HCT116 (cell line): ENCODE results near the gene HIGD2A. TPM values are rescaled to one million over a fixed set of nuclear protein-coding genes. Genes with fewer than 3 reads are reported as not detected.

ENCODE experiments used
- ATAC-seq: fragments of 200-7000 bp; cut with Tn5 transposase; 2 replicates; pipeline ENCODE4 v1.9.1; 2020; ENCODE audit warnings: mild to moderate bottlenecking, moderate library complexity
- BruUV-seq: library from RNA; stranded (reverse); fragments of 400-500 nt; replicated peaks from 2 replicates; lab custom pipeline; 2021; lab: Mats Ljungman, UMichigan
- CTCF ChIA-PET: fragments of 300-600 bp; sonication (Branson Sonifier 250); formaldehyde crosslinking; loops from one replicate; lab custom pipeline; 2021; ENCODE audit warnings: antibody characterized with exemption; lab: Charles Lee
- POLR2A ChIA-PET: fragments of 300-600, 350-600 bp; sonication (Branson Sonifier 250); formaldehyde crosslinking; loops from one replicate; lab custom pipeline; 2021; ENCODE audit warnings: antibody characterized with exemption; lab: Charles Lee
- RAD21 ChIA-PET, 2 experiments: fragments of 300-600 bp; sonication (Branson Sonifier 250); formaldehyde crosslinking; loops; one replicate each; lab custom pipeline; 2023; ENCODE audit warnings: low total read pairs in 2 of 2; ENCODE audit not compliant: uncharacterized antibody in 2 of 2, unreplicated experiment in 2 of 2, low non-redundant PET in 1 of 2; lab: Charles Lee
- DNase-seq: peaks from one replicate; pipeline ENCODE4 v3.0.0-alpha.2; 2010; ENCODE audit warnings: low read depth, low spot score
- H2AFZ ChIP-seq: fragments of 200-600 bp; shearing (Covaris generic), sonication (generic); 2 replicates; pipeline ENCODE4 v1.6.1; 2017; ENCODE audit warnings: low read depth, mixed run types, mixed read lengths, antibody characterized with exemption, low read length; ENCODE audit not compliant: poor library complexity, severe bottlenecking
- H3K27ac ChIP-seq: 2 replicates; pipeline ENCODE4 v1.5.1; 2012; ENCODE audit warnings: low read depth, low read length
- H3K27me3 ChIP-seq: fragments of 200-600 bp; sonication (generic); 2 replicates; pipeline ENCODE4 v1.6.1; 2016; ENCODE audit warnings: mixed run types, low read length, mixed read lengths; ENCODE audit not compliant: insufficient read depth
- H3K36me3 ChIP-seq, 2 experiments: fragments of 200-500 bp in 1 of 2; fragments of 200-600 bp in 1 of 2; sonication (Bioruptor generic) in 1 of 2; sonication (generic) in 1 of 2; 2 replicates each; pipeline versions ENCODE4 v1.5.1 to v1.6.1; 2014 to 2016; ENCODE audit warnings: low read length in 2 of 2, inconsistent platforms in 1 of 2, mixed read lengths in 1 of 2, mixed run types in 1 of 2; ENCODE audit not compliant: insufficient read depth in 2 of 2, control insufficient read depth in 1 of 2
- H3K4me1 ChIP-seq, 2 experiments: fragments of 200-600 bp in 1 of 2; sonication (generic) in 1 of 2; 2 replicates each; pipeline versions ENCODE4 v1.5.1 to v1.6.1; 2012 to 2017; ENCODE audit warnings: low read length in 2 of 2, inconsistent platforms in 1 of 2, mild to moderate bottlenecking in 1 of 2, mixed read lengths in 1 of 2, mixed run types in 1 of 2, moderate library complexity in 1 of 2; ENCODE audit not compliant: insufficient read depth in 2 of 2, control insufficient read depth in 1 of 2
- H3K4me2 ChIP-seq: fragments of 200-600 bp; sonication (generic); 2 replicates; pipeline ENCODE4 v1.6.1; 2017; ENCODE audit warnings: mixed run types, low read length, mixed read lengths
- H3K4me3 ChIP-seq, 2 experiments: fragments of 200-600 bp in 1 of 2; sonication (generic) in 1 of 2; replicated peaks in 1 of 2; 2 replicates each; pipeline ENCODE4 v1.5.1; 2011 to 2016; ENCODE audit warnings: low read length in 2 of 2, control low read depth in 1 of 2, low read depth in 1 of 2, mild to moderate bottlenecking in 1 of 2, mixed read lengths in 1 of 2, mixed run types in 1 of 2
- H3K79me2 ChIP-seq: fragments of 200-600 bp; sonication (generic); 2 replicates; pipeline ENCODE4 v1.6.1; 2017; ENCODE audit warnings: mild to moderate bottlenecking, mixed run types, low read length, moderate library complexity, mixed read lengths; ENCODE audit not compliant: insufficient read depth
- H3K9ac ChIP-seq: fragments of 200-600 bp; sonication (generic); 2 replicates; pipeline ENCODE4 v1.6.1; 2016; ENCODE audit warnings: low read length, mixed read lengths
- H3K9me2 ChIP-seq: fragments of 200-600 bp; sonication (generic), shearing (Covaris generic); 2 replicates; pipeline ENCODE4 v1.6.1; 2017; ENCODE audit warnings: mixed run types, mild to moderate bottlenecking, moderate library complexity; ENCODE audit not compliant: insufficient read depth
- H3K9me3 ChIP-seq, 2 experiments: fragments of 200-500 bp in 1 of 2; fragments of 200-600 bp in 1 of 2; sonication (Bioruptor generic) in 1 of 2; sonication (generic) in 1 of 2; 2 replicates each; pipeline ENCODE4 v1.6.1; 2014 to 2017; ENCODE audit warnings: low read length in 2 of 2, mixed read lengths in 2 of 2, inconsistent platforms in 1 of 2, low read depth in 1 of 2, mild to moderate bottlenecking in 1 of 2, mixed run types in 1 of 2, moderate library complexity in 1 of 2; ENCODE audit not compliant: control insufficient read depth in 1 of 2, insufficient read depth in 1 of 2
- H4K20me1 ChIP-seq: fragments of 200-600 bp; sonication (generic), shearing (Covaris generic); 2 replicates; pipeline ENCODE4 v1.6.1; 2017; ENCODE audit warnings: mixed run types, mild to moderate bottlenecking, moderate library complexity; ENCODE audit not compliant: insufficient read depth
- CEBPB ChIP-seq: IDR thresholded peaks from 2 replicates; pipeline ENCODE4 v1.6.1; 2012; ENCODE audit warnings: low read depth
- EGR1 ChIP-seq: IDR thresholded peaks from 2 replicates; pipeline ENCODE4 v1.6.1; 2012; ENCODE audit warnings: low read depth
- ELF1 ChIP-seq: IDR thresholded peaks from 2 replicates; pipeline ENCODE4 v1.6.1; 2012; ENCODE audit warnings: low read depth, borderline replicate concordance
- EZH2phosphoT487 ChIP-seq: fragments of 200-600 bp; IDR thresholded peaks from 2 replicates; pipeline ENCODE4 v1.6.1; 2018; ENCODE audit warnings: antibody characterized with exemption, borderline replicate concordance
- SP1 ChIP-seq: IDR thresholded peaks from 2 replicates; pipeline ENCODE4 v1.6.1; 2012; ENCODE audit warnings: low read depth
- TCF7L2 ChIP-seq: IDR thresholded peaks from 2 replicates; pipeline ENCODE4 v1.7.0; 2011; ENCODE audit warnings: borderline replicate concordance, inconsistent platforms; ENCODE audit not compliant: insufficient read depth, insufficient read length; ENCODE audit errors: extremely low read depth
- intact Hi-C: fragments of 100-400 bp; cut with micrococcal nuclease; formaldehyde crosslinking; loops from 2 replicates; pipeline ENCODE4 v1.10.0; 2022
- total RNA-seq: library from RNA; stranded (reverse); gene quantifications from one replicate; pipeline ENCODE4 v1.2.1, GENCODE V29; 2021; ENCODE audit not compliant: unreplicated experiment
- TF ChIP-seq, protein P1 (sequence below): IDR thresholded peaks from 2 replicates; pipeline ENCODE4 v1.6.1; 2012; ENCODE audit warnings: low read depth
- TF ChIP-seq, protein P2 (sequence below), 3 experiments: fragments of 200-600 bp in 1 of 3; sonication (generic) in 1 of 3; IDR thresholded peaks in 2 of 3; conservative IDR thresholded peaks in 1 of 3; 2 replicates each; pipeline ENCODE4 v1.5.1; 2012 to 2017; ENCODE audit warnings: low read depth in 2 of 3, low read length in 2 of 3, antibody characterized with exemption in 1 of 3, borderline replicate concordance in 1 of 3, control low read depth in 1 of 3, mild to moderate bottlenecking in 1 of 3, mixed read lengths in 1 of 3, mixed run types in 1 of 3, moderate library complexity in 1 of 3; ENCODE audit not compliant: insufficient read depth in 1 of 3

HIGD2A gene
- total RNA-seq, 1 experiment from 2014 or later = 130 TPM

DNA sequence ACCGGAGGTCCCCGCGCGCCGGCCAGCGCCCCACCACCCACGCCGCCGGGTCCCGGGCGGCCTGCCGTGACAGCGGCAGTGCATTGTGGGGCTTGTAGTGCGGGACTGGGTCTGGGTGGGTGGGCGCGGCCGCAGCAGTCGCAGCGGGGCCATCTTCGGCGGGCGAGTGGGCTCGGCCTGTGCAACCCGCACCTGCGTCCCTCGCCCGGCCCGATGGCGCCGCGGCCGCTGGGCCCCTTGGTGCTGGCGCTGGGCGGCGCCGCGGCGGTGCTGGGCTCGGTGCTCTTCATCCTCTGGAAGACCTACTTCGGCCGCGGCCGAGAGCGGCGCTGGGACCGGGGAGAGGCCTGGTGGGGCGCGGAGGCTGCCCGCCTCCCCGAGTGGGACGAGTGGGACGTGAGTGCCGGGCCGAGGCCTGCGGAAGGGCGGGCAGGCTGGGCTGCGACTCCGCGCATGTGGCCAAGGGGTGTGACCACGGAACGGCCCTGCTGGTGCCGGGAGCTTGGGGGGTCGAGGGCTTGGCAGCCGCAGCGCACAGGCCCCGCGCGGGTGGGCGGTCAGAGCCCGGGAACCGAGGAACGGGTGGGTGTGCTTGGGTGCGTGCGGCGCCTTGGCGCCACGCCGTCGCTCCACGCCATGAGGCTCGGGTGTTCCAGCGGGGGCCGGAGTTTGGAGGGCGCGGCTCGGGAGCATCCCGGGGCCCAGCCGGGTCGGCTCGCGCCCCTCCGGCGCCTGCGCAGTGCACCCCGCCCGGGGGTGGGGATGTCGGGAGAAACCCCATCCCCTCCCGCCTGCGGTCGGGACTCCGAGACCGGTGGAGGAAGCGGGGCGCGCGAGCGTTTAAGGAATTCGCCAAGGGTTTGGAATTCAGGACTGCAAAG lies 23.0 kb upstream of the HIGD2A start, which contains the start of gene ARL10 (continued):
- TF ChIP-seq EZH2phosphoT487 = no peak

DNA sequence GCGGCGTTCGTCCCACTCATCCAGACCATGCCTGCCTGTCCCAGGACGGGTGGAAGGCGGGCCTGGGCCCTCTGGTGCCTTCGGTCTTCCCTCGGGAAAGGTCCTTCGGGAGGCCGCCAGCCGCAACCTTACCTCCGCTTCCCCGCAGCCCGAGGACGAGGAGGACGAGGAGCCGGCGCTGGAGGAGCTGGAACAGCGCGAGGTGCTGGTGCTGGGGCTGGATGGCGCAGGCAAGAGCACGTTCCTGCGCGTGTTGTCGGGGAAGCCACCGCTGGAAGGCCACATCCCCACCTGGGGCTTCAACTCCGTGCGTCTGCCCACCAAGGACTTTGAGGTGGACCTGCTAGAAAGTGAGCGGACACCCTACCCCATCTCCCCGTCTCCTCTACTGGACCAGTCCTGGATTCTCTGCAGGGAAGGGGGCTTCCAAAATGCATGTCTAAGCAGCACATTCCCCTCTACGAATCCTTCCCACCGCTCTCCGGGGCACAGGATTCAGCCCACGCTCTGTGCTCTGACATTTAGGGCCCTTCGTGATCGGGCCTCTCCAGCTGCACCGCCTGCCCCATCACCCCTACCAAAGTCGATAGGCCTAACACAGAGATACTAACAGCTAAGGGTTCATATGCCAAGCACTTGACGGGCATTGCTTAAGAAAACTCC lies 22.2 kb upstream of the HIGD2A start:
- no peak overlapping the region for H3K27ac ChIP-seq
- RAD21 ChIA-PET = no interaction called here
- no peak for DNase-seq
- no peak overlapping the region for H3K4me3 ChIP-seq
- peaks cover 9 to 21% of the 10 kb centered on the region in 2 experiments for H3K4me1 ChIP-seq
- H3K27me3 ChIP-seq = no peaks in the 10 kb centered on the region
- CTCF ChIA-PET = no interaction called here
- no peaks in the 10 kb centered on the region for H3K9me2 ChIP-seq
- intact Hi-C loops = no loop called here
- H3K4me2 ChIP-seq = no peak overlapping the region
- H4K20me1 ChIP-seq = no peaks in the 10 kb centered on the region
- BruUV-seq = no TSS peak
- H3K79me2 ChIP-seq = peaks cover 2% of the 10 kb centered on the region
- no peak overlapping the region for H3K9ac ChIP-seq
- no peaks in the 10 kb centered on the region for H3K36me3 ChIP-seq
- no peaks in the 10 kb centered on the region for H3K9me3 ChIP-seq
- no peak for ATAC-seq
- no peak overlapping the region for H2AFZ ChIP-seq
- TF ChIP-seq, protein P1, sequence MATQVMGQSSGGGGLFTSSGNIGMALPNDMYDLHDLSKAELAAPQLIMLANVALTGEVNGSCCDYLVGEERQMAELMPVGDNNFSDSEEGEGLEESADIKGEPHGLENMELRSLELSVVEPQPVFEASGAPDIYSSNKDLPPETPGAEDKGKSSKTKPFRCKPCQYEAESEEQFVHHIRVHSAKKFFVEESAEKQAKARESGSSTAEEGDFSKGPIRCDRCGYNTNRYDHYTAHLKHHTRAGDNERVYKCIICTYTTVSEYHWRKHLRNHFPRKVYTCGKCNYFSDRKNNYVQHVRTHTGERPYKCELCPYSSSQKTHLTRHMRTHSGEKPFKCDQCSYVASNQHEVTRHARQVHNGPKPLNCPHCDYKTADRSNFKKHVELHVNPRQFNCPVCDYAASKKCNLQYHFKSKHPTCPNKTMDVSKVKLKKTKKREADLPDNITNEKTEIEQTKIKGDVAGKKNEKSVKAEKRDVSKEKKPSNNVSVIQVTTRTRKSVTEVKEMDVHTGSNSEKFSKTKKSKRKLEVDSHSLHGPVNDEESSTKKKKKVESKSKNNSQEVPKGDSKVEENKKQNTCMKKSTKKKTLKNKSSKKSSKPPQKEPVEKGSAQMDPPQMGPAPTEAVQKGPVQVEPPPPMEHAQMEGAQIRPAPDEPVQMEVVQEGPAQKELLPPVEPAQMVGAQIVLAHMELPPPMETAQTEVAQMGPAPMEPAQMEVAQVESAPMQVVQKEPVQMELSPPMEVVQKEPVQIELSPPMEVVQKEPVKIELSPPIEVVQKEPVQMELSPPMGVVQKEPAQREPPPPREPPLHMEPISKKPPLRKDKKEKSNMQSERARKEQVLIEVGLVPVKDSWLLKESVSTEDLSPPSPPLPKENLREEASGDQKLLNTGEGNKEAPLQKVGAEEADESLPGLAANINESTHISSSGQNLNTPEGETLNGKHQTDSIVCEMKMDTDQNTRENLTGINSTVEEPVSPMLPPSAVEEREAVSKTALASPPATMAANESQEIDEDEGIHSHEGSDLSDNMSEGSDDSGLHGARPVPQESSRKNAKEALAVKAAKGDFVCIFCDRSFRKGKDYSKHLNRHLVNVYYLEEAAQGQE = no peak
- TF ChIP-seq EGR1 = no peak
- TF ChIP-seq, protein P2, sequence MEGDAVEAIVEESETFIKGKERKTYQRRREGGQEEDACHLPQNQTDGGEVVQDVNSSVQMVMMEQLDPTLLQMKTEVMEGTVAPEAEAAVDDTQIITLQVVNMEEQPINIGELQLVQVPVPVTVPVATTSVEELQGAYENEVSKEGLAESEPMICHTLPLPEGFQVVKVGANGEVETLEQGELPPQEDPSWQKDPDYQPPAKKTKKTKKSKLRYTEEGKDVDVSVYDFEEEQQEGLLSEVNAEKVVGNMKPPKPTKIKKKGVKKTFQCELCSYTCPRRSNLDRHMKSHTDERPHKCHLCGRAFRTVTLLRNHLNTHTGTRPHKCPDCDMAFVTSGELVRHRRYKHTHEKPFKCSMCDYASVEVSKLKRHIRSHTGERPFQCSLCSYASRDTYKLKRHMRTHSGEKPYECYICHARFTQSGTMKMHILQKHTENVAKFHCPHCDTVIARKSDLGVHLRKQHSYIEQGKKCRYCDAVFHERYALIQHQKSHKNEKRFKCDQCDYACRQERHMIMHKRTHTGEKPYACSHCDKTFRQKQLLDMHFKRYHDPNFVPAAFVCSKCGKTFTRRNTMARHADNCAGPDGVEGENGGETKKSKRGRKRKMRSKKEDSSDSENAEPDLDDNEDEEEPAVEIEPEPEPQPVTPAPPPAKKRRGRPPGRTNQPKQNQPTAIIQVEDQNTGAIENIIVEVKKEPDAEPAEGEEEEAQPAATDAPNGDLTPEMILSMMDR (IDR thresholded peaks at IDR 0.05 in 2 of 3, conservative IDR thresholded peaks at IDR 0.05 in 1 of 3; ENCODE audit: borderline replicate concordance in 1 of 3, insufficient read depth in 1 of 3, low read depth in 2 of 3, low read length in 2 of 3) = no peak
- TF ChIP-seq SP1 = no peak
- no peak for TF ChIP-seq CEBPB
- no peak for TF ChIP-seq TCF7L2
- no peak for TF ChIP-seq ELF1
- POLR2A ChIA-PET = no interaction called here
